ELF-1 (cell line): Measurements from ENCODE around the gene EDIL3.
"Not testable (repeated sequence)": the region's sequence is repeated elsewhere in the genome, so short reads cannot be mapped to it uniquely, and the experiment has no call there.

Experiments used
- DNase-seq: peaks from one replicate; pipeline ENCODE4 v3.0.0-alpha.2; 2016; ENCODE audit warnings: low read depth, low spot score

The EDIL3 gene

DNA sequence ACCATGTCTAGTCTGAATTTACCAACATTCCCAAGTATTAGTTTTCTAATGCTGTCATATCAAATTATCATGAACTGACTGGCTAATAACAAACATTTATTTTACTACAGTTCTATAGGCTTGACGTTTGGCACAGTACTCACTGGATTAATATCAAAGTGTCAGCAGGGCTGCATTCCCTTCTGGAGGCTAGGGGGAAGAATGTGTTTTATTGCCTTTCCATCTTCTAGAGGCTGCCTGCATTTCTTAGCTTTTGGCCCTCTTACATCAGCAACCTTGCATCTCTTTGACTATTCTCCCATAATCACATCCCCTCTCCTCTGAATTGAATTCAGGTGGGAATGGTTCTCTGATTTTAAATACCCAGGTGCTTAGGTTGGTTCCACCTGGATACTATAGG lies 84.7 kb downstream of the EDIL3 start:
- no peak for DNase-seq

DNA sequence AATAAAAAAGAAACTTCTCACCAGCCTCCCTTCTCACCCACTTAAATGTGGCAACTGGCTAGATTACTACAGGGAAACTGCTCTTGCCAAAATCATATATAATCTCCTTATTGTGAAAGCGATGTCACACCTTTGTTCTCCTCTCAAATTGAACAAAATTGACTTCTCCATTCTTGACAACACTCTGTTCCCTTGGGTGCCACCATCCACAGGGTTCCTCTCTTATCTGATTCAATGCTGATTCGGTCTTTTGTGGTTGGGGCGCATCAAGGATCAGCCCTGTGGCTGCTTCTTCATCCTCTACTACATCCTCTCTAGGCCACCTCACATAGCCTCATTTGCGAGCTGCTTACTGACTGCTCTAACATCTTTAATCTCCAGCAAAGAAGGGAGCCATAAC lies 86.1 kb downstream of the EDIL3 start:
- no peak for DNase-seq

DNA sequence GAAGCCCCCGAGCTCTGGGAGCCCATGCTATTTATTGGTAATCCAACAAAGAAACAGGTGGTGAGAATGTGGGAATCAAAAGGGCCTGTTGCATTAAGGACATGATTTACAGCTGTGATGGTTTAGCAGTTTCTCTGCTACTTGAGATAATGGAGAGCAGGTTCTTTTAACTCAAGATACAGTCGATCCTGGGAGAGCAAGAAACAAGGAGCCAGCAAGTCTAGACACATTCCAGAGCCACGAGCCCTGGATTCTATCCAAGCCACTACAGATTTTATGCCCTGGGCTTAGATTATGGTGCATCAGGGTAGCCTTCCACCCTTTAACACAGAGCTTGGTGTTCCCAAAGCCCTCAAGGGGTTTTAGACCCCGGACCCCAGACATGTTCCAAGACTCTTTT lies 87.0 kb downstream of the EDIL3 start:
- not testable (repeated sequence) for DNase-seq

DNA sequence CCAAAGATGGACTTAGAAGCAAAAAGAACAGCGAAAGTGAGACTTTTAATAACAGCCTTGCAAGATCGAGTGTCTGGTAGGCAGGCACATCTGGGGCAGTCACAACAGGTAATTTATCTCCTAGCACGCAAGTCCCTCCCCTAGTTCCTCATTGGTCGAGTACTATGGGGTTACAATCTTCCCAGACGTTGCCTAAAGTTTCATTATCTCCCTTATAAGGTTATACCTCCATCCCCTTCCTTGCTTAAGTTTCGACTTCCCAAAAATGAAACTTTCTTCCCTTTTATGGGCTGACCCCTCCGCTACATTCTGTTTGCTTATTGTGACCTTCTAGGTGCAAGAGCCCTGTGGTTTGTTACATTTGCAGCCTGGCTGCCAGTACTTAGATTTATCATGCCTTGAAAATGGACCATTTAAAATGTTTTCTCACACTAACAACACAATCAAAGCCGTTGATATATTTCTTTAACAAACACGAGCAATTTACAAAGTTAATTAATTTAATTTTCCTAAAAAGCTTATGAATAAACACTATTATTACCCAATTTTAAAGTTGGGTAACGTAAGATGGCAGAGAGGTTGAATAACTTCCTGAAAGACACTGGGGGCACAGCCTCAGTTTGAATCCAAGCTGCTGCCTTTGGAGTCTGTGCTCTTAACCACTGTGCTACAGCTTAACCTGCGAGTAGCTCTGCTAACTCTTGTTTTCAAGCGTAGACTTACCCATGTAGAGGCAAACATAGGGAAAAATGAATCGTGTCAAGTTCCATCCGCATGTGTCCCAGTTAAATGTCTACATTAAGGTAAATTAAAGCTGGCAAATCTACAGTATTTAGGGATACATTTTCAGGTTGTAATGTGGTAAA lies 91.7 kb downstream of the EDIL3 start:
- DNase-seq, result no peak

DNA sequence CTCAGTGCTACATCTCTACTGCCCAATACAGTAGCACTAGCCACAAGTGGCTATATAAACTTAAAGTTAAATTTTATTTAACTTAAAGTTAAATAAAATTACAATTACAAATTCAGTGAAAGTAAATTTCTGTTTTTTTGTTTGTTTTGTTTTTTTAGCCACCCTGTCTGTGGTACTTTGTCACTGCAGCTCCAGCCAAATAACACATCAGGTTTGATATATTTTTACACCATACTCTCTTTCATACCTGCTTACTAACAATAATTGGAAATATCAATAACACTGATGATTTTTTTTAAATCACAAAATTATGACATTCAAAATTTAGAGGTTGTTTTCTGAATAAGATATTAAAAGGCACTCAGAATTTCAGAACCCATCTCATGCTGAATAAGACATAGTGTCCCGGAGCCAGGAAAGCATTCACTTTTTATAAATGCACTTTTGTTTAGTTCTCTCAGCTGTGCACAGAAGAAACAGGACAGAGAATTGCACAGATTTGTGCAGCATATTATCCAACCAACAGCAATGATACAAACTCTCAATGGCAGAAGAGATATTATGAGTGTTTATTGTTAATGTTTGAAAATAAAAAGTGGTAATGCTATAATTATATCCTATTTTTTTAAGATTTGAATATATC lies 92.6 kb downstream of the EDIL3 start:
- no peak for DNase-seq

DNA sequence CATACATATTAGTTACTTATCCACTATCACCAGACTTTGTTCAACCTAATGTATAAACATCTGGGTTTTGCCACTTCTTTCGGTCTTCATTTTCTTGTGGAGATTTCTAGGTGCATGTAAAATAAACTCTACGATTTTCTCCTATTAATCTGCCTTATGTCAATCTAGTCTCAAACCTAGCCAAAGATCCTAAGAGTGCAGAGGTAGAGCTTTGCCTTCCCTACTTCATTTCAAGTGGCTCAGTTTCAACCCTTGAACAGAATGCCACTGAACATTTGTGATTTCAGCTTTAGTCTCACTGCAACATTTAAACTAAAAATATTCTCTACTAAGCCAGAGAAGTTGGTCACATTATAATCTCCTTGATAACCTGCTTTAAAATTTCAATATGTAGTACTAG lies 94.0 kb downstream of the EDIL3 start:
- DNase-seq, result no peak

DNA sequence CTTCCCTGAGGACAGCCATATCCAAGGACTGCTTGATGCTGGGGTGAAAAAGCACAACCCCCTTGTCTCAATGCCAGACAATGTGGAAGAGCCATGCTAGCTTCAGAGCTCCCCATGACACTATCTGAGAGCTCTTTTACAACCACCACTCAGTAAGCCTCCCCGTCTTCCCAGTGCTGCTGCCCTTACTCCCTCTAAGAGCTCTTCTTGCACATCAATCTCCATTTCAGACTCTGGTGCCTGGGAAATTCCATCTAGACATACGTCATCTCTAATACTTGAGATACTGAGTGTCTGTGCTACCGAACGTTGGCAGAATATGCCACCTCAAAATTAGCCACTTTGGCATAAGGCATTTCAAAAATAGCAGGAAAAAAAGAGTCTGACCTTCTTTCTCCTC lies 94.5 kb downstream of the EDIL3 start:
- DNase-seq, result no peak

DNA sequence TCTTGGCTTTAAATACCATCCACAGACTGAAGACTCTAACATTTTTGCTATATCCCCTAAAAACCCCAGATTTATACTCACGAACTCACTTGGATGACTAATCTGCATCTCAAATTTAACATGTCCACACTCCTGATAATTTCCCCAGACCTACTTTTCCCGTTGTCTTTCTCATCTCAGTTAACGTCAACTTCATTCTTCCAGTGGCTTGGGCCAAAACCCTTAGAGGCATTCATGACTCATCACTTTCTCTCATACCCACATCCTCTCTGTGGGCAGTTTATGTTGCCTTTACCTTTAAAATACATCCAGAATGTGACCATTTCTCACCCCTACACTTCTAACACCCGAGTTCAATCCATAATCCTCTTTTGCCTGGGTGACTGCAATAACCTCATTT lies 96.7 kb downstream of the EDIL3 start:
- no peak for DNase-seq

DNA sequence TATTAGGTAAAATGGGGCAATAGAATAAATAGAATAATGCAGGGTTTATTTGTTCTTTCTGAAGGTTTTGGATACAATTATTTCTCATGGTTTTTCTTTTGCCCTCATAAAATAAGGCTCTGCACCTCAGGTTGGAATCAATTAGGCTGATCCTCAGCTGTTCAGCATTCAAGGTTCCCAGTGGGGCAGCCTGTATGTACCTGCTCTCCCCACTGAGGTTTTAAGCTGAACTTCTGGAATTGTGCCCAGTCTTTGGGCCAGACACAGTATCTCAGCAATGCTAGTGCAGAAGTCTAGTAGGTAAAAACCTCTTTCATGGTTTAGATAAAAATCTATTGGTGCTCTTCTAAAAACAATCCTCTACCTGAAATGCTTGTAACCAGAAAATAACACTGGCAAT lies 98.0 kb downstream of the EDIL3 start:
- DNase-seq, result no peak

DNA sequence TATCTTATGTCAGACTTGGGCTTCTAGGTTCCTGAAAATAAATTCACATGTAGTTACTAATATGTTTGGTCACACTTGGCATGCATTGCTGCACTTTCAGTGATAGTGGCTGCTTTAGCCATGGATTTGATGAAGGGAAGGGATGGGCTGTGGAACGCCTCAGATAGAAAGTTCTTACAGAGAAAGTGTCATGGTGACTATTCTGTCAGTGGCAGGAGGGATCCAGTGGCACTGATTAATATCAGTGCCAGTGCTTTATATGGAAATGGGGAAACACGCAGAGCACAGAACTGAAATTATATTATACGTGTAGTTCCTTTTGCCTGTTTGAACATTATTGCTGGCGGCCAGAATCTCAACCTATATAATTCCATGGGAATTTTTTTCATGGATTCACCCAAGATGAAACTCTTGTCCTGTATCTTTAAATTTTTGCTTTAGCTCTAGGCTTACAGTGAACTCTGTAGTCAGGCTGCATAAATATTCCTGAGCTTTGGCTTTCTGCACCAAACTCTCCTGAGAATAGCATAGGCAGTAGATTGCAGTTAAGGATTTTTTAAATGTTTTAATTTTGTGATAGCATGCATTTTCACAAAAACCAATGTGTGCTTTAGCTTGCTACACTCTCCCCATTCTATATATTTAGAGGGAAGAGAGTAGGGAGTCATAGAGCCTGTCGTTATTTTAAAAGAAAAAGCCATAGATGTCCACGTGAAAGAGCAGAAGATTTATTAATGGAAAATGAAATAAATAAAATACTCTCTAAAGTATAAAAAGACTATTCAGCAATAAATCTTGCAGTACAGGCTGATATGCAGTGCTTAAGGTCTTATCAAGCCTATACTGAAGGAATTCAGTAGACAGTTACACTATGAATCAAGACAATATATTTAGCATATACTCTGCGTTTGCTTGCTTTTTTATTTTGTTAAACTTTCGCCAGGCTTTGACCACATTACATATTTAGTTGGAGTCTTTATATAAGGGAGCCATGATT lies 98.7 kb downstream of the EDIL3 start:
- DNase-seq, result no peak

DNA sequence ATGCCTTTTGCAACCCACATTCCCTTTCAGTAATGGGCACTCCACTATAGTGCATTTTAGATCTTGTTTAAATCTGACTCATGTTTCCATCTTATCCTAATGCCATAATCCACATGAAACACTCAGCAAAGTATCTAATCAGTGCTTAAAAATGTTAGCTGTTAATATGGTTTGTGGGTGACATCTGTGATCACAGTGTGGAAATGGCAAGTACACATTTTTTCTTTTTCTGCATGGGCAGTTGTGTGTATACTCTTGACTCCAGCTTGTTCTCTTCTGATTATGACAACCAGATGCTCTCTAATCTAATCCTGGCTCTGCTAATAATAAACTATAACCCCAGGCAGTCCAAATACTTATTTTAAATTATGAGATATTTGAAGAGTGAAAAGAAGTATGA lies 103.3 kb downstream of the EDIL3 start:
- DNase-seq, result no peak

DNA sequence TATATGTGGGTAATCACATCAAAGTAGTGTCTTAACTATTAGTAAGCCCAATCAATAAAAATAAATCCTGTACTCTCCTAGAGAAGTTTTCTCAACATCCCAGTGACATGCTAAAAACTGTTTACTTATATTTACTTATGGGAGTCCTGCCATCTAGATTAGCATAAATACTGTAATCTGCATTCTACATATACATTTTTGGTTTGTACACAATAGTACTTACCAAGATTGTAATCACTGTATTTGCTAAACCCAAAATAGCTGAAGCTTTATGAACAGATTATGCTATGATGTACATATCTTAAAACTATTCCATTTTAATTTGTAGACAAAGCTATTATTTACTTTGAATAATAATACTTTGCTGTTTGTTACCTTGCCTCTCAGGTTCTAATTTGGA lies 105.4 kb downstream of the EDIL3 start:
- DNase-seq, result no peak

DNA sequence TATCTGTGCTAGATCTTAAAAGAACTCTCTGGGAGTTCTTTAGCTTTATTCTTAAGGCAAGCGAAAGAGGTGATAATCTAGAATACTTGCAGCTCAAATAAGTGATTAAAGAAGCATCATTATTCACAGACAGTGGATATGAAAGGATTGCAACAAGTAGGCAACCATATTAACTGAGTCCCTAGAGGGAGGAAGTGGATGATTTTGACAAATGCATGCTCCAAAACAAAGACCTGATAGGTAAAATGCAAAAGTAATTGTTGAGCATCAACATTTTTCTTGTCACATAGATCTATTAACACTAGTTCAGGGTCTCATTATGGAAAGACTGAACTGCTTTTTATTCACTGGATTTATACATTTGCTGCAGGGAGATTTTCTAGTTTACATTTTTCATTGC lies 109.1 kb downstream of the EDIL3 start:
- DNase-seq, result no peak

DNA sequence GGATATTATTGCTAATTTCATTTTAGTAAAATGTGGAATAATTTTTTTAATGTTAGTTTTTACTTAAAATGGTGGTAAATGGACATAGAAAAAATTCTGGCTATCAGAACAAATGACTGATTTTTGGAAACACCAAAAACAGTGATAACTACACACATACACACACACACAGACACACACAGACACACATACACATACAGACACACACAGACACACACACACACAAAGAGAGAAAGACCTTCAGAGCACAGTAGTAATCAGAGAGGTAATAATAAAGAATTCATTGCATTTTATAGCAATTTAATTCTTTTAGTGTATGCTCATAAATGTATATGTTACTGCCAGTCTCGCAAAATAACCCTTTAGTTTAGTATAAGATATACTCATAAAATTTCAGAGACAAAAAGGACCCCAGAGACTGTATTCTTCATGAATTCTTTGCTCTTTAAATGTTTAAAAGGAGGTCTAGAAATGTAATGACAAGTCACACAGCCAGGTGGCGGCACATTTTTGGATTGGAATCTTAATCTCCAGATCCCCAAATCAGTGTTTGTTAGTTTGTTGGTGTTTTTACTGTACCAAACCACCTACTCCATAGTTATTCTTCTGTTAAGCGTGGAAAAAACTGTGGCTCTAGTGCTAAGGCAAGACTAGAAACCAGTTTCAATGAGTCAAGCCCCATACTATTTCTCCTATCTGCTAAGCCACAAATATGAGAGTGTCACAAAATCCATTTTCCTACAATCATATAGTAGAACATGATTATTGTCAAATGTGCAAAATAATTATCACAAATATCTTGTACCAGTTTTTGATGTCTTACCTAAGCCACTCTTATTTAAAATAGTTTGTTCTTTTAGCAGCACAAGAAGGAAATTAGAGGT lies 109.9 kb downstream of the EDIL3 start:
- DNase-seq, result no peak

DNA sequence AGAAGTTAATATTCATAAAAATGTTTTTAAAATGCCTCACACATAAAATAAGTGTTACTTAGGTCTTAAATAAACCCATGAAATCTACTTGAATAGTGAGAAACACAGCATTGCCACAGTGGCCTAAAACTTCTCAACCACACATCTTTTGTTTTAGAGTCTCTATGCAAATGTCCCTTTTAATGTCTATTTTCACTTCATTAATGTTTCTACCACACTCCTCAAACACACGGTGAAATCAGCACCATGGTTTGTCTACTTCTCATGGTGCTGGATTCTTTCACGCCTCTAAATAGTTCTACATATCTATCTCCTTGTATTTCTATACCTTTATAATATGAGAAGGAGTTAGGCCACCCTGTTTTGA lies 111.2 kb downstream of the EDIL3 start:
- DNase-seq, result no peak

DNA sequence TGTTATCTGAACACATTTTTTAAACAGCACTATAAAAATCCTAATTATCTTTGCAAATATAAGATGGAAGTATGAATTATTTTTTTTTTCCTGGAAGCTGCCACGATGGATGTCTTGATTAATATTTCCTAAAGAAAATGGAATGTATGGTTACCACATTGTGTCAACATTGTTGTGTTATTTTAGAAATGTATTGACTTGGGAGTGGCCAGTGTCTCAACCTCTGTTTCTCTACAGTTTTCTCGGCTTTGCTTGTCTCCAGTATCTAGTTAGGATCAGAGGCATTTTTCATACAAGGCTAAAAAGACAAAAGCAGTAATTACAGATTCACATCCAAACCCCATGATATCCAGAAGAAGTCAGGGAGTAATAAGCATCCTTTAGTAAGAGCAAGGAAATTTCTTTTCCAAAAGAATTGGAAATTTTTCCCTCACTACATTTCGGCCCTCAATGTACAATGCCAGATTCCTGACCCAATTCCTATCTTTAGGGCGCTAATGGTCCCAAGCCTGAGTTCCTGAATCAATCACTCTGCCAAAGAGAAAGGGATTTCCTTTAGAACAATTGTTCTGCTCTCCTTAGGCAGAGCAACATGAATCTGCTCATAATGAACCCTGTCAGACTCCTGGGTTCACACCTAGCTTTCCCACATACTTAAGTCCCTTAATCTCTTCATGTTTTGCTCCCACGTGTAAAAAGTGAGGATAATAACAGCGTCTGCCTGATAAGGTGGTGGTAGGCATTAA lies 111.7 kb downstream of the EDIL3 start:
- no peak for DNase-seq

DNA sequence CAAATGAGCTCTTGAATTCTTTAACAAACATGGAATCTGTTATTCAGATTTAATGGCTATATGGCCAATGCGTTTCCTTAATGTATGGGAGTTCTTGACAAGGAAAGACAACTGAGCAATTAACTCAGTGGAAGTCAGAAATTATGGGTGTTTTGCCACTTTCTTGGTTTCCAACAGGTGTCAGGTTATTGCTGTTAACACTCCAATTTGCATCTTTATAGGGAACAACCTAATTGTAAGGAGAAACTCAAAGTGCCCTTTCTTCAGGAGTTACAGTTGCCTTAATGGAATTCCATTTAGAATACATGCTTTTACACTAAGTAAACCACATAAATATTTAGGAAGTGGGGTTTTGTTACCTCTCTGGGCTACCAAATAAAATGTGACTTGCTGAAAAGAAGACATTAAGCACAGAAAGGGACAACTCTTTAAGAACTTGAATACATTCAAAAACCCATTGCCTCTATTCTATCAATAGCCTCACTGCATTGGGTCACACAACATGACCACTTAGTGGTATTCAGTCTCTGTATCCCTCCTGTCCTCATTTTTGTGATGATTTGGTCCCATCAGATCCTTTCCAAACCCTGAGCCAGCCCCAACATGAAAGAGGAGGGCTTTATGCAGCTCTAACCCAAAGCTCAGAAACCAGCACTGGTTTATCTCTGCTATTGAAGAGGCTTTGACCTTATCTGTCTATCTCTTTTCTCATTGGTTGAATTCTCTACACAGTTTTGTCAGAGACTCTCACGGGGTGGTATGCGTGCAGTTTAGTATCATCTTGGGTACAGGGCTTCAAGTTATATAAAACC lies 118.7 kb downstream of the EDIL3 start:
- no peak for DNase-seq

DNA sequence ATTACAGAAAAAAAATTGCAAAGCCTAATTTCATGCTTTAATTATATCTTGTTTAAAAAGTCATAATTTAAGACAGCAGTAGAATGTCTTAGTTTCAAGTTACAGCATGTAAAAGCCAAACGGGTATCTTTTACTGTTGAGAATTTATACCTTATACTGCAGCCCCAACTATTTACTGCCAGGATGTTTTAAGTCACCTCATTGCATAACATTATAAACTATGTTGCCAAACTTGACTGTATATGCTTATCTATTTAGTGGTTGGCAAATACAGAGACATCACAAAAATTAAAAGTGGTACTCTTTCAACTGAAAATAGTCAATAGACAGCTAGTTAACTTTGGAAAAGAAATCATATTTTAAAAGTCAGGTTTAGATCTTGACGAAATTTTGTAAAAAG lies 119.5 kb downstream of the EDIL3 start:
- no peak for DNase-seq

DNA sequence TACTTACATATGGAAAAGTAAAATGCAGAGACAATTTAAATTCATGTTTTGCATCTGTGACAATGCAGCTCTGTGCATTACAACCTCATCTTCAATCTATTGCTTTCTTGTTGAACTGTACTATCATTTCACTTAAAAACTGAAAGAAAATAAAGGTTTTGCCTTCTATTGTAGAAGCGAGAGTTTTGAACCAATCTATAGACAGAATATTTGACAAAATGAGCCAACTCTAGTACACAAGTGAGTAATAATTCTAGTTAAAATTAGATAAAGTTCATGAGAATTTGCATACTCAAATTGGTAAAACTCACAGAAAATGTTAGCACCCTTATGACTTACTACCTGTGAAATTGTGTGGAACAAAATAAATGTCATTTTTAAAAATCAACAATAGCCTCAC lies 123.7 kb downstream of the EDIL3 start:
- no peak for DNase-seq

DNA sequence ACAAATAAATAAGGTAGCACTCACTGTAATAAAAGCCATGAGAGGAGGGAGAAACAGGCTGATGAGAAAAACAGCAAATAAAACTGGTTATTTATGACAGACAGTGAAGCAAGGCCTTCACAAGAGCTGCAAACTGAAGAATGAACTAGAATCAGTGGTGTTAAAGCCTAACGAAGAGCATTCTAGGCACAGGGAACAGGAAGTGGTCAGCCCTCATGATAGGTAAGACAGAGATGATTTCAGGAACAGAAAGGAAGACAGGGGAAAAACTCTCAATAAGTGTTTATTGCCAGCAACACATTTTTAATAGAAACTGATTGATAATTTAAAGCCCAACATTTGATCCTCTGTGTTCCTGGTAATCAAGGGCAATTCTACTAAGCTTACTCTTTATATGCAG lies 124.5 kb downstream of the EDIL3 start:
- DNase-seq, result no peak
